ENCODE data around the gene ABI2.
A peak's percentile ranks its signal among the peaks of the same experiment; 100 is the strongest.
"Not testable (repeated sequence)": the region's sequence is repeated elsewhere in the genome, so short reads cannot be mapped to it uniquely, and the experiment has no call there.

ABI2 gene
- total RNA-seq = 29.7 to 39.4 (median 37.9) reads per million in 3 donors

DNA sequence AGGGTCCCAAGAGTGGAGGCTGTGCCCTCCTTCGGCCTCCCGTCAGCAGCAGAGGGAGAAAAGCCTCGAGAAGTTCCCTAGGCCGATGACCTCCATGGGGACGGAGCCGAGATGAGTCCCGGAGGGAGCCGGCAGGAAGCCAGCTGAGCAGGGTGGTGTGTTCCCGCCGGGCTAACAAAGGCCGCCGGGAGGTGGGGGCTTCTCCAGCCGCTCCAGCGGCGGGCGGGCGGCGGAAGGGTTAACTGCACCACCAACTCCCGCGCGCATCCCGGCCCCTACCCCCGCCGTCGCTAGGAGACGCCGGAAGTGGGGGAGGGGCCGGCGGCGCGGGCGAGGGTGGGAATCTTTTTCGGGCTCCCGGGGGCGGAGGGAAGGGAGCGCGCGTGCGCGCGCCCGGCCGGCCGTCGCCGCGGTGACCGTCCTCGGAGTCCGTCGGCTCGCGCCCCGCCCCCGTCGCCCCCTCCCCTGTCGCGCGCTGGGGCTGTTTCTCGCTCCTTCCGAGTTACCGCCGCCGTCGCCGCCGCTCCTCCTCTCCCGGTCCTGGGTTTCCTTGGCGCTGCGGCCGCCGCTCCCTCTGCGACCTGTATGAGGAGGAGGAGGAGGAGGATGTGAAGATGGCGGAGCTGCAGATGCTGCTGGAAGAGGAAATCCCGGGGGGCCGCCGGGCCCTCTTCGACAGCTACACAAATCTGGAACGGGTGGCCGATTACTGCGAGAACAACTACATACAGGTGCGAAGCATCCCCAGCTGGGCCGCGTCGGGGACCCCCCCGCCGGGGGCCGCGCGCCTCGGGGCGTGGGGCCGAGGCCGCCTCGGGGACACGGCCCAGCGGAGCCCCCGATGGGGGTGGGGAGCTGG lies at the start of gene ABI2:
ABI2 (plus strand) TSS at position 494 of the 859 bp plus-strand sequence; CDS start at position 615, 121 bp downstream.
- Histone ChIP-seq H3K4me1 (ENCODE audit: control insufficient read depth, insufficient read depth, low read length, poor library complexity, severe bottlenecking) (no peaks in the 10 kb centered on the region), H3K9me3 (ENCODE audit: control insufficient read depth, low read length) (no peaks in the 10 kb centered on the region), H3K27me3 (replicated peaks; ENCODE audit: control insufficient read depth, insufficient read depth, low read length, poor library complexity, severe bottlenecking) (no peaks in the 10 kb centered on the region), H3K4me3 (ENCODE audit: insufficient read depth, low read depth, low read length, poor library complexity, severe bottlenecking) (peak within 1 kb of the TSS; percentile 63), H3K36me3 (ENCODE audit: control insufficient read depth, insufficient read depth, low read length) (no peaks in the 10 kb centered on the region), H3K27ac (ENCODE audit: insufficient read depth, low read length, poor library complexity, severe bottlenecking) (peak within 1 kb of the TSS; percentile 41)
- DNase-seq = peak; percentile 30 to 60 (median 33)

DNA sequence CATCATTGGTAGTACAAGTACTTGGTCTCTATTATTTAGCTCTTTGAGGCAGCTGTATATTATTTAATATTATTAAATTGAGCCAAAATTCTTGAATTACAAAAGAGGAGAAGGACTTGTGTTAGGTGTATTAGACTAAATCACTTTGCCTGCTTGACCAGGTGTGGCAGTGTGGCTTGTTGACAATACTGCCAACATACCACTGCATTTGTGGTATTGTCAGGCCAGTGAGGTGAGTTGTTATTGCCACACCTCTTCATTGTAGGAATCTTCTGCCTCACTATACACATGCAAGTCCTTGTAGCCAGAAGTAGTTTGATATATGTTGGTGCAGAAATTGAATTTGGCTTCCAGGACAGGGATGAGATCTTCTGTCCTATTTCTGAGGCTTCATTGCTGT lies 48.9 kb upstream of the ABI2 start:
- Histone ChIP-seq H3K4me3 (ENCODE audit: insufficient read depth, low read depth, low read length, poor library complexity, severe bottlenecking) (no peak overlapping the region), H3K27ac (ENCODE audit: insufficient read depth, low read length, poor library complexity, severe bottlenecking) (no peak overlapping the region), H3K27me3 (replicated peaks; ENCODE audit: control insufficient read depth, insufficient read depth, low read length, poor library complexity, severe bottlenecking) (no peaks in the 10 kb centered on the region), H3K36me3 (ENCODE audit: control insufficient read depth, insufficient read depth, low read length) (peaks cover 48% of the 10 kb centered on the region), H3K9me3 (ENCODE audit: control insufficient read depth, low read length) (no peaks in the 10 kb centered on the region), H3K4me1 (ENCODE audit: control insufficient read depth, insufficient read depth, low read length, poor library complexity, severe bottlenecking) (no peaks in the 10 kb centered on the region)
- DNase-seq = no peak

DNA sequence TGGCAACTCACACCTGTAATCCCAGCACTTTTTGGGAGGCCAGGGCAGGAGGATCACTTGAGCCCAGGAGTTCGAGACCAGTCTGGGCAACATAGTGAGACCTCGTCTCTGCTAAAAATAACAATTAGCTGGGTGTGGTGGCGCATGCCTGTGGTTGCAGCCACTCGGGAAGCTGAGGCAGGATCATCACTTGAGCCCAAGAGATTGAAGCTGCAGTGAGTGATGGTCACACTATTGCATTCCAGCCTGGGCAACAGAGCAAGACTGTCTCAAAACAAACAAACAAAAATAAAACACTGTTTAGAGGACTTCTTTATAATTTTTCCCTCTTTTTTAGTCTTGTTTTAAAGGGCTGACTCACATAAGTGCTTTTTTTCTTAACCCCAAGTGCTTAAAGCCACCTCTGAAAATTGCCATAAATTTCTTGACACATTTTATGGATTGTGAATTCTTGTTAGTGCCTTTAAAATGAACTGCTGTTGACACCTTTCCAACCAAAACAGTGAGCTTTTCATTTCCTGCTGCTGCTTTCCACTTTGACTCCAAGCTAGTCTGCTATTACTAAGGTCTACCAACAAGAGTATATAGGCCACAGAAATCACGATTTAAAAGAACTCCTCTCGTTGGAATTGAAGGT lies 47.6 kb upstream of the ABI2 start:
- Histone ChIP-seq H3K27ac (ENCODE audit: insufficient read depth, low read length, poor library complexity, severe bottlenecking) (no peak overlapping the region), H3K36me3 (ENCODE audit: control insufficient read depth, insufficient read depth, low read length) (peaks cover 57% of the 10 kb centered on the region), H3K27me3 (replicated peaks; ENCODE audit: control insufficient read depth, insufficient read depth, low read length, poor library complexity, severe bottlenecking) (no peaks in the 10 kb centered on the region), H3K9me3 (ENCODE audit: control insufficient read depth, low read length) (no peaks in the 10 kb centered on the region), H3K4me3 (ENCODE audit: insufficient read depth, low read depth, low read length, poor library complexity, severe bottlenecking) (no peak overlapping the region), H3K4me1 (ENCODE audit: control insufficient read depth, insufficient read depth, low read length, poor library complexity, severe bottlenecking) (no peaks in the 10 kb centered on the region)
- DNase-seq = no peak

DNA sequence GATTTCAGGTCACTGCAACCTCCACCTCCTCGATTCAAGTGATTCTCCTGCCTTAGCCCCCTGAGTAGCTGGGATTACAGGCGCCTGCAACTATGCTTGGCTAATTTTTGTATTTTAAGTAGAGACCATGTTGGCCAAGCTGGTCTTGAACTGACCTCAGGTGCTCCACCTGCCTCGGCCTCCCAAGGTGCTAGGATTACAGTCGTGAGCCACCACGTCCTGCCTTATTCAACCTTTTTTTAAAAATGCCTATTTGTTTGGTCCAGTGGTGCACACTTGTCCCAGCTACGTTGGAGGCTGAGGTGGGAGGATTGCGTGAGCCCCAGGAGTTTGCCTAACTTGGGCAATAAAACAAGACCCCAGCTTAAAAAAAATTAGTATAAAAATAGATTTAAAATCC lies 46.1 kb upstream of the ABI2 start:
- Histone ChIP-seq H3K27ac (ENCODE audit: insufficient read depth, low read length, poor library complexity, severe bottlenecking) (no peak overlapping the region), H3K36me3 (ENCODE audit: control insufficient read depth, insufficient read depth, low read length) (peaks cover 63% of the 10 kb centered on the region), H3K4me1 (ENCODE audit: control insufficient read depth, insufficient read depth, low read length, poor library complexity, severe bottlenecking) (no peaks in the 10 kb centered on the region), H3K4me3 (ENCODE audit: insufficient read depth, low read depth, low read length, poor library complexity, severe bottlenecking) (no peak overlapping the region), H3K9me3 (ENCODE audit: control insufficient read depth, low read length) (no peaks in the 10 kb centered on the region), H3K27me3 (replicated peaks; ENCODE audit: control insufficient read depth, insufficient read depth, low read length, poor library complexity, severe bottlenecking) (no peaks in the 10 kb centered on the region)
- DNase-seq = no peak

DNA sequence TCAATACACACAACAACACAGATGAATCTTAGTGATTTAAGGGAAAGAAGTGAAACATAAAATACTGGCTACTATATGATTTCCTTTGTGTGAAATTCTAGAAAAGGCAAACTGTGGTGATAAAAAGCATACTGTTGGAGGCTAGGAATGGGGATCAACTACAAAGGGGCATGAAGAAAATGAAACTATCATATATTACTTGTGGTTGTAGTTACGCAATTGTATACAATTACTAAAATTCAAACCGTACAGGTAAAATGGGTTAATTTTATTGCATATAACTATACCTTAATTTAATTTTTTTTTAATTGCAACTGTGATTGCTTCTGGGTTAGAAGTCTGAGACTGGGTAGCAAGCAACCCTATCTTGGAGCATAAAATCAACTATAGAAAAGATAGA lies 41.7 kb upstream of the ABI2 start:
- Histone ChIP-seq H3K27me3 (replicated peaks; ENCODE audit: control insufficient read depth, insufficient read depth, low read length, poor library complexity, severe bottlenecking) (no peaks in the 10 kb centered on the region), H3K27ac (ENCODE audit: insufficient read depth, low read length, poor library complexity, severe bottlenecking) (no peak overlapping the region), H3K4me1 (ENCODE audit: control insufficient read depth, insufficient read depth, low read length, poor library complexity, severe bottlenecking) (no peaks in the 10 kb centered on the region), H3K4me3 (ENCODE audit: insufficient read depth, low read depth, low read length, poor library complexity, severe bottlenecking) (no peak overlapping the region), H3K36me3 (ENCODE audit: control insufficient read depth, insufficient read depth, low read length) (peaks cover 50% of the 10 kb centered on the region), H3K9me3 (ENCODE audit: control insufficient read depth, low read length) (no peaks in the 10 kb centered on the region)
- no peak for DNase-seq

DNA sequence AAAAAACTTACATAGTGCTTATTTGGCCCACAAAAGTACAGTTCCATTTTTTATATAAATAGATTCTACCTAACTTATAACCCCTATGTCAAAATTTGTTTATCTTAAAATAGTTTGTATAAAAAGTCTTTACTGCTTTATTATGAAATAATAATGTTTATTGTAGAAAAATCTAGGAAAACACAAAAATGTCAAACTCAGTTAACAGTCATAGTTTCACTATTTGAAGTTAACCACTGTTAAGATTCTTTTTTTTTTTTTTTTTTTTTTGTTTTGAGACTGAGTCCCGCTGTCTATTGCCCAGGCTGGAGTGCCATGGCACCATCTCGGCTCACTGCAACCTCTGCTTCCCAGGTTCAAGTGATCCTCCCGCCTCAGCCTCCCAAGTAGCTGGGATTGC lies 26.5 kb upstream of the ABI2 start:
- H3K4me3 ChIP-seq (ENCODE audit: insufficient read depth, low read depth, low read length, poor library complexity, severe bottlenecking) = no peak overlapping the region
- H3K9me3 ChIP-seq (ENCODE audit: control insufficient read depth, low read length) = no peaks in the 10 kb centered on the region
- H3K36me3 ChIP-seq (ENCODE audit: control insufficient read depth, insufficient read depth, low read length) = peaks cover 13% of the 10 kb centered on the region
- no peaks in the 10 kb centered on the region for H3K27me3 ChIP-seq (replicated peaks; ENCODE audit: control insufficient read depth, insufficient read depth, low read length, poor library complexity, severe bottlenecking)
- no peaks in the 10 kb centered on the region for H3K4me1 ChIP-seq (ENCODE audit: control insufficient read depth, insufficient read depth, low read length, poor library complexity, severe bottlenecking)
- H3K27ac ChIP-seq (ENCODE audit: insufficient read depth, low read length, poor library complexity, severe bottlenecking) = no peak overlapping the region
- DNase-seq = no peak

DNA sequence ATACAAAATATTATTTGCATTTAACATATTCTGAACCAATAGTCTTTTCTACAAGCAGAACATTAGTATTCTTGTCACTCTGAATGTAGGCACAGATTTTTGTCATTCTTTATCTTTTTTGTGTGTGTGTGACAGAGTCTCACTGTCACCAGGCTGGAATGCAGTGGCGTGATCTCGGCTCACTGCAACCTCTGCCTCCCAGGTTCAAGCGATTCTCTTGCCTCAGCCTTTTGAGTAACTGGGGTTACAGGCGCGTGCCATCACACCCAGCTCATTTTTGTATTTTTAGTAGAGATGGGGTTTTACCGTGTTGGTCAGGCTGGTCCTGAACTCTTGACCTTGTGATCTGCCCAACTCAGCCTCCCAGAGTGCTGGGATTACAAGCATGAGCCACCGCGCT lies 25.6 kb upstream of the ABI2 start:
- H3K9me3 ChIP-seq (ENCODE audit: control insufficient read depth, low read length); DNase-seq: not testable (repeated sequence)

DNA sequence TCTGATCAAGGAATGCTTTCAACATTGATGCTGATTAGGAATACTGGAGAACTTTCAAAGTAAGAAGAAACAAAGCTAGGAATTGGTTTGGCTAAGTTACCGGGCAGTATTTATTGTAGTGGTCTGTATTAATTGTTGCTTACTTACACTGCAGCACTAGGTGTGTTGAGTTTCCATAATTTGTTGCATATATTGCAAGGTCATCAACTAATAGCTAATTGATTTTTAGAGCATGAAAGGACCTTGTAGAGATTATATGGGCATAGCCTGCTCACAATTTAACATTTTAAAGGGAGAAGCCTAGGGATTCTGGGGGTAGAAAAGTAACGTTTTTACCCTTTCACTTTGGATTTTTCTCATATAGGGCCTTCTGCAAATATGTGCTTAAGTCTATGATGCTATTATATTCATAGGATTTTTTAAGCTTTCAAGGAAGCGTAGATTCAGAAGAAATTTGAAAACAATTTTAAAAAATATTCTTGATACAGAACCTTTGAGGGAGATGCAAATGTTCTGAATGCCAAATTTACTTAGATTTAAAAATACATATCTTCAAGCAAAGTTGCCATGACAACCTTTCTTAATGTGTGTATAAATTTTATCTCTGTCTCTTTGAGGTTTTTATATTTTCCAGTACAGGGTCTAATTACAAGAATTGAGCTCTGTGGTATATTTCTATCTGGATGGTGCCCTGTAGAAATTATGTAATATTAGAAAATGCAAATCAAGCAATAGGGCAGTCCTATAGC lies 17.3 kb upstream of the ABI2 start:
- Histone ChIP-seq H3K36me3 (ENCODE audit: control insufficient read depth, insufficient read depth, low read length) (no peaks in the 10 kb centered on the region), H3K27ac (ENCODE audit: insufficient read depth, low read length, poor library complexity, severe bottlenecking) (no peak overlapping the region), H3K4me1 (ENCODE audit: control insufficient read depth, insufficient read depth, low read length, poor library complexity, severe bottlenecking) (no peaks in the 10 kb centered on the region), H3K9me3 (ENCODE audit: control insufficient read depth, low read length) (no peaks in the 10 kb centered on the region), H3K27me3 (replicated peaks; ENCODE audit: control insufficient read depth, insufficient read depth, low read length, poor library complexity, severe bottlenecking) (no peaks in the 10 kb centered on the region), H3K4me3 (ENCODE audit: insufficient read depth, low read depth, low read length, poor library complexity, severe bottlenecking) (no peak overlapping the region)
- DNase-seq = no peak

More for the DNA sequence above, 25.6 kb upstream of the ABI2 start:
- H3K4me3 ChIP-seq (ENCODE audit: insufficient read depth, low read depth, low read length, poor library complexity, severe bottlenecking); H3K27ac ChIP-seq (ENCODE audit: insufficient read depth, low read length, poor library complexity, severe bottlenecking); H3K36me3 ChIP-seq (ENCODE audit: control insufficient read depth, insufficient read depth, low read length); H3K4me1 ChIP-seq (ENCODE audit: control insufficient read depth, insufficient read depth, low read length, poor library complexity, severe bottlenecking); H3K27me3 ChIP-seq (replicated peaks; ENCODE audit: control insufficient read depth, insufficient read depth, low read length, poor library complexity, severe bottlenecking): not testable (repeated sequence)

DNA sequence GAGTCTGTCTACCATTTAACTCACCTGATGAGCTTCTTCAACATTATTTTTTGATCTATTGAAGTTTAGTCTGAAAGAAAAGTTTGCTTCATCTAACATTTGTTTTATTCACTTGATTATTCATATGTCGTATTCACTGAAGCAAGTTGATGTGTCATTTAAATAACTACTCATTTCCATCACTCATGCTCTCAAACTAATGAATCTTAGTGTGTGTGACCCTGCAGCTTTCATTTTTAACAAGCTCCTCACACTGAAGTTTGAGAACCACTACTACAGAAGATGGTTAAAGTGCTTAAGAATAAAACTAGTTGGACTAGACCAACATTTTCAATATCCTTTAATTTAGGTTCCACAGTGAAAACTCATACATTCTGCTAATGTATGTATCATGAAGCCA lies 1.8 kb upstream of the ABI2 start:
- no peak overlapping the region for H3K27ac ChIP-seq (ENCODE audit: insufficient read depth, low read length, poor library complexity, severe bottlenecking)
- DNase-seq = no peak
- H3K36me3 ChIP-seq (ENCODE audit: control insufficient read depth, insufficient read depth, low read length) = no peaks in the 10 kb centered on the region
- no peaks in the 10 kb centered on the region for H3K27me3 ChIP-seq (replicated peaks; ENCODE audit: control insufficient read depth, insufficient read depth, low read length, poor library complexity, severe bottlenecking)
- H3K9me3 ChIP-seq (ENCODE audit: control insufficient read depth, low read length) = no peaks in the 10 kb centered on the region
- H3K4me1 ChIP-seq (ENCODE audit: control insufficient read depth, insufficient read depth, low read length, poor library complexity, severe bottlenecking) = no peaks in the 10 kb centered on the region
- no peak overlapping the region for H3K4me3 ChIP-seq (ENCODE audit: insufficient read depth, low read depth, low read length, poor library complexity, severe bottlenecking)

DNA sequence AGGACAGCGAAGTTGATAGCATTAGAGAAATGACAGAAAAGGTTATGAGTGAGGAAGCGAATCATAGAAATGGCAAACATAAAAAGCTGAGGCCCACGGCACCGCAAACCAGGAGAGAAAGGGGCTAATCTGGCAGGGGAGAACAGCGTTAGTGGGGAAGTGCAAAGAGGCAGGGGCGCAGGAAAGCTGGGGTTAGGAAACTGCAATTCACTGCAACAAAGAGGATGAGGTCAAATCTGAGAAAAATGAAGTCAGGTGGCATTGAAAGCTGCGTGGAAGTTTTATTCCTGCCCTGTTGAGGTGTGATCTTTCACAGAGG lies 653 bp upstream of the ABI2 start:
- Histone ChIP-seq H3K4me1 (ENCODE audit: control insufficient read depth, insufficient read depth, low read length, poor library complexity, severe bottlenecking) (no peaks in the 10 kb centered on the region), H3K4me3 (ENCODE audit: insufficient read depth, low read depth, low read length, poor library complexity, severe bottlenecking) (peak overlapping the region; percentile 63), H3K27me3 (replicated peaks; ENCODE audit: control insufficient read depth, insufficient read depth, low read length, poor library complexity, severe bottlenecking) (no peaks in the 10 kb centered on the region), H3K9me3 (ENCODE audit: control insufficient read depth, low read length) (no peaks in the 10 kb centered on the region), H3K36me3 (ENCODE audit: control insufficient read depth, insufficient read depth, low read length) (no peaks in the 10 kb centered on the region), H3K27ac (ENCODE audit: insufficient read depth, low read length, poor library complexity, severe bottlenecking) (peak overlapping the region; percentile 41)
- DNase-seq = no peak
